ENCODE measurements around the gene OSBPL7.

OSBPL7 gene

GRCh38 chr17:47821424-47822391 is at the start of gene OSBPL7:
TSS of gene OSBPL7 (minus strand) at chr17:47821794. CDS start at chr17:47820278, 1,516 bp downstream.
- DNase-seq (ENCODE audit: low read depth in 3 of 3, low spot score in 1 of 3) = peak; percentile 46 to 62 (median 56)

GRCh38 chr17:47871048-47871447 is 49.5 kb upstream of the OSBPL7 start:
- DNase-seq (ENCODE audit: low read depth in 3 of 3, low spot score in 1 of 3) = no peak

GRCh38 chr17:47870056-47870455 is 48.5 kb upstream of the OSBPL7 start:
- no peak for DNase-seq (ENCODE audit: low read depth in 3 of 3, low spot score in 1 of 3)

GRCh38 chr17:47869114-47869513 is 47.5 kb upstream of the OSBPL7 start:
- no peak for DNase-seq (ENCODE audit: low read depth in 3 of 3, low spot score in 1 of 3)

GRCh38 chr17:47867813-47868533 is 46.4 kb upstream of the OSBPL7 start:
- no peak for DNase-seq (ENCODE audit: low read depth in 3 of 3, low spot score in 1 of 3)

GRCh38 chr17:47866941-47867340 is 45.3 kb upstream of the OSBPL7 start:
- no peak for DNase-seq (ENCODE audit: low read depth in 3 of 3, low spot score in 1 of 3)

- no peak for DNase-seq (ENCODE audit: low read depth in 3 of 3, low spot score in 1 of 3)
Observed at GRCh38 chr17:47864791-47865216, 43.2 kb upstream of the OSBPL7 start.

GRCh38 chr17:47862621-47863440 is 41.2 kb upstream of the OSBPL7 start:
- no peak for DNase-seq (ENCODE audit: low read depth in 3 of 3, low spot score in 1 of 3)

- DNase-seq (ENCODE audit: low read depth in 3 of 3, low spot score in 1 of 3) = no peak
Observed at GRCh38 chr17:47860386-47860785, 38.8 kb upstream of the OSBPL7 start.

GRCh38 chr17:47857551-47858455 is 36.2 kb upstream of the OSBPL7 start:
- DNase-seq (ENCODE audit: low read depth in 3 of 3, low spot score in 1 of 3) = no peak

GRCh38 chr17:47856830-47857229 is 35.2 kb upstream of the OSBPL7 start:
- no peak for DNase-seq (ENCODE audit: low read depth in 3 of 3, low spot score in 1 of 3)

GRCh38 chr17:47855737-47856136 is 34.1 kb upstream of the OSBPL7 start:
- no peak for DNase-seq (ENCODE audit: low read depth in 3 of 3, low spot score in 1 of 3)

- no peak for DNase-seq (ENCODE audit: low read depth in 3 of 3, low spot score in 1 of 3)
Observed at GRCh38 chr17:47853616-47854015, 32.0 kb upstream of the OSBPL7 start.

- no peak for DNase-seq (ENCODE audit: low read depth in 3 of 3, low spot score in 1 of 3)
Observed at GRCh38 chr17:47852113-47852949, 30.7 kb upstream of the OSBPL7 start.

- DNase-seq (ENCODE audit: low read depth in 3 of 3, low spot score in 1 of 3) = no peak
Observed at GRCh38 chr17:47851764-47852112, 30.1 kb upstream of the OSBPL7 start.

GRCh38 chr17:47850692-47851573 is 29.3 kb upstream of the OSBPL7 start, which contains the start of gene SP6:
TSS of gene SP6 (minus strand) at chr17:47851163. CDS start at chr17:47848429, 2,734 bp downstream.
- DNase-seq (ENCODE audit: low read depth in 3 of 3, low spot score in 1 of 3) = peak; percentile 20 to 52 (median 38)

- no peak for DNase-seq (ENCODE audit: low read depth in 3 of 3, low spot score in 1 of 3)
Observed at GRCh38 chr17:47850373-47850691, 28.7 kb upstream of the OSBPL7 start.

GRCh38 chr17:47848198-47848513 is 26.6 kb upstream of the OSBPL7 start:
- no peak for DNase-seq (ENCODE audit: low read depth in 3 of 3, low spot score in 1 of 3)

Measured in stimulated activated CD4-positive, alpha-beta T cell treated with anti-CD3 and anti-CD28 coated beads, TNF-alpha, amount 100 ng/mL, for 1 hour (primary cell).